ENCODE results near the gene DAGLA. TPM values are rescaled to one million over a fixed set of nuclear protein-coding genes. Genes with fewer than 3 reads are reported as not detected.

The DAGLA gene
- total RNA-seq, 4 donors from 2014 or later: 1.5 to 4.9 (median 3.8) TPM

- peaks cover 0 to 7% (median 0%) of the 10 kb centered on the region in 4 donors for H3K27me3 ChIP-seq
- TF ChIP-seq POLR2AphosphoS5 (IDR thresholded peaks at IDR 0.05): no peak
- TF ChIP-seq EP300 (IDR thresholded peaks at IDR 0.05): no peak
- TF ChIP-seq CTCF (IDR thresholded peaks at IDR 0.05): no peak
- TF ChIP-seq POLR2A (IDR thresholded peaks at IDR 0.05; ENCODE audit: low read depth): no peak
- WGBS: 86% methylated on average over 15 of the region's 18 CpGs
- H3K4me3 ChIP-seq: no peak overlapping the region
- no peak overlapping the region for H3K27ac ChIP-seq (replicated peaks in 1 of 4)
- peaks cover 9 to 20% (median 17%) of the 10 kb centered on the region in 4 donors for H3K4me1 ChIP-seq
- no peaks in the 10 kb centered on the region for H3K9me3 ChIP-seq
- intact Hi-C loops (cut with DNase I): no loop called here
- no peaks in the 10 kb centered on the region for H3K36me3 ChIP-seq
- DNase-seq (ENCODE audit: extremely low spot score): no peak
Measured at GRCh38 chr11:61773809-61774208, 93.6 kb downstream of the DAGLA start.

- DNase-seq (ENCODE audit: extremely low spot score): no peak
- 85% methylated on average over 12 of the region's 12 CpGs for WGBS
- no peak overlapping the region for H3K27ac ChIP-seq (replicated peaks in 1 of 4)
- H3K36me3 ChIP-seq: no peaks in the 10 kb centered on the region
- H3K9me3 ChIP-seq: no peaks in the 10 kb centered on the region
- intact Hi-C loops (cut with DNase I): no loop called here
- peaks cover 9 to 19% (median 16%) of the 10 kb centered on the region in 4 donors for H3K4me1 ChIP-seq
- peaks cover 0 to 7% (median 0%) of the 10 kb centered on the region in 4 donors for H3K27me3 ChIP-seq
- no peak overlapping the region for H3K4me3 ChIP-seq
- TF ChIP-seq EP300 (IDR thresholded peaks at IDR 0.05) (no peak), CTCF (IDR thresholded peaks at IDR 0.05) (no peak), POLR2AphosphoS5 (IDR thresholded peaks at IDR 0.05) (no peak), POLR2A (IDR thresholded peaks at IDR 0.05; ENCODE audit: low read depth) (no peak)
Measured at GRCh38 chr11:61774411-61774810, 94.2 kb downstream of the DAGLA start.

GRCh38 chr11:61775106-61775505 lies 94.9 kb downstream of the DAGLA start:
- Histone ChIP-seq H3K36me3 (peaks cover 0 to 4% (median 0%) of the 10 kb centered on the region in 4 donors), H3K4me3 (no peak overlapping the region), H3K27me3 (peaks cover 0 to 7% (median 0%) of the 10 kb centered on the region in 4 donors), H3K9me3 (no peaks in the 10 kb centered on the region), H3K27ac (replicated peaks in 1 of 4) (no peak overlapping the region), H3K4me1 (peaks cover 9 to 15% (median 13%) of the 10 kb centered on the region in 4 donors)
- intact Hi-C loops (cut with DNase I): no loop called here
- DNase-seq (ENCODE audit: extremely low spot score): no peak
- WGBS: 100% methylated on average over 6 of the region's 6 CpGs
- no peak for TF ChIP-seq POLR2A (IDR thresholded peaks at IDR 0.05; ENCODE audit: low read depth)
- no peak for TF ChIP-seq CTCF (IDR thresholded peaks at IDR 0.05)
- no peak for TF ChIP-seq EP300 (IDR thresholded peaks at IDR 0.05)
- no peak for TF ChIP-seq POLR2AphosphoS5 (IDR thresholded peaks at IDR 0.05)

GRCh38 chr11:61775606-61776554 lies 95.7 kb downstream of the DAGLA start:
- WGBS: 73% methylated on average over 10 of the region's 20 CpGs
- intact Hi-C loops (cut with DNase I): no loop called here
- Histone ChIP-seq H3K27me3 (peaks cover 0 to 7% (median 0%) of the 10 kb centered on the region in 4 donors), H3K9me3 (no peaks in the 10 kb centered on the region), H3K36me3 (peaks cover 0 to 4% (median 0%) of the 10 kb centered on the region in 4 donors), H3K27ac (replicated peaks in 1 of 4) (no peak overlapping the region), H3K4me1 (peaks cover 9 to 15% (median 13%) of the 10 kb centered on the region in 4 donors), H3K4me3 (no peak overlapping the region)
- no peak for DNase-seq (ENCODE audit: extremely low spot score)
- TF ChIP-seq POLR2A (IDR thresholded peaks at IDR 0.05; ENCODE audit: low read depth) (no peak), POLR2AphosphoS5 (IDR thresholded peaks at IDR 0.05) (no peak), CTCF (IDR thresholded peaks at IDR 0.05) (no peak), EP300 (IDR thresholded peaks at IDR 0.05) (no peak)
